ENCODE measurements around the gene MACROD1. TPM values are rescaled to one million over a fixed set of nuclear protein-coding genes. Genes with fewer than 3 reads are reported as not detected.

Gene MACROD1
- total RNA-seq, 2 donors from 2014 or later = 3.9 to 7.5 TPM

GRCh38 chr11:64003807-64004589, 161.9 kb downstream of the MACROD1 start:
- ATAC-seq = no peak
- H3K9me3 ChIP-seq (ENCODE audit: control insufficient read depth, low read length, poor library complexity, severe bottlenecking) = no peaks in the 10 kb centered on the region
- Mint-ChIP-seq H3K27me3 (peaks cover 30% of the 10 kb centered on the region), H3K4me1 (peaks cover 16% of the 10 kb centered on the region), H3K27ac (no peak overlapping the region), H3K4me3 (no peak overlapping the region), H3K36me3 (ENCODE audit: low read depth) (peaks cover 3% of the 10 kb centered on the region)
- DNase-seq = no peak

- Mint-ChIP-seq H3K36me3 (ENCODE audit: low read depth) (peaks cover 5% of the 10 kb centered on the region), H3K4me1 (peaks cover 9% of the 10 kb centered on the region), H3K4me3 (peak overlapping the region; percentile 64), H3K27ac (peak overlapping the region; percentile 37), H3K27me3 (peaks cover 8% of the 10 kb centered on the region)
- H3K9me3 ChIP-seq (ENCODE audit: control insufficient read depth, low read length, poor library complexity, severe bottlenecking) = no peaks in the 10 kb centered on the region
- ATAC-seq (no peak), DNase-seq (no peak)
These were observed 164.2 kb downstream of the MACROD1 start for GRCh38 chr11:64001484-64002420.

DNA sequence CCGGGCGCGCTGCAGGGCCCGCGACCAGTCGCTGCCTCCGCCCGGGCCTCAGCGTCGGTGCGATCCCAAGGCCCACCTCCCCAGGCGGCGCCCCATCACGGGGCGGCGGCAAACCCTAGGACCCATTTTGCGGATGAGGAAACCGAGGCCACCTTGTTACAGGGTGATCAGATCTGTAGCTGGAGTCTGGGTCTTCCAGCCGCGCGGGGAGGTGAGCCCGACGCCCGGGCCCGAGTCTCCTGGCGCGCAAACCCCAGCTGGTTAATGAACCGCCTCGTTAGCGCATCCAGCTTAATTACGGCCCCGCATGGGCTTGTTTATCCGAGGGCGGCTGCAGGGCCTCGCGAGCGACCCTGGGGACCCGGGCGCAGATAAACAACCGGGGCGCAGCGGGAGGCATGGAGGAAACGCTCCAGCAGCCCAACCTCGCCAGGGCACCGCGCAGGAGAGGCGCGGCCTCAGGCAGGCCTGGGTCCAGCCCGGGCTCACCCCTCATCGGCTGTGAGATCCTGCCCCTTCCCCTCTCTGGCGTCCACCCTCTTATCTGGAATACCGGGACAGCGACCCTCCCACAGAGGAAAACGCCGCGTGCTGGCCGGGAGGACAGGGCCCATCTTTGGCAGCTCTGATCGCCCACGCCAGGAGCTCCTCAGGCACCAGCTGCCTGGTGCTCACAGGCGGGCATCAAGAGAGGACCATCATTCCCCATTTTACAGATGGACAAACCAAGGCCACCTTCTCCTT, 165.0 kb downstream of the MACROD1 start:
- Mint-ChIP-seq H3K36me3 (ENCODE audit: low read depth) (peaks cover 5% of the 10 kb centered on the region), H3K4me3 (peak overlapping the region; percentile 82), H3K27me3 (no peaks in the 10 kb centered on the region), H3K27ac (peak overlapping the region; percentile 37), H3K4me1 (peaks cover 9% of the 10 kb centered on the region)
- H3K9me3 ChIP-seq (ENCODE audit: control insufficient read depth, low read length, poor library complexity, severe bottlenecking) = no peaks in the 10 kb centered on the region
- DNase-seq (no peak), ATAC-seq (no peak)

GRCh38 chr11:64000026-64000739, 165.7 kb downstream of the MACROD1 start:
- peaks cover 9% of the 10 kb centered on the region for H3K4me1 Mint-ChIP-seq
- no peaks in the 10 kb centered on the region for H3K27me3 Mint-ChIP-seq
- peak overlapping the region; percentile 82 for H3K4me3 Mint-ChIP-seq
- ATAC-seq (peak; percentile 82), DNase-seq (peak; percentile 70 to 78 (median 72))
- no peak overlapping the region for H3K27ac Mint-ChIP-seq
- peaks cover 5% of the 10 kb centered on the region for H3K36me3 Mint-ChIP-seq (ENCODE audit: low read depth)
- H3K9me3 ChIP-seq (ENCODE audit: control insufficient read depth, low read length, poor library complexity, severe bottlenecking) = no peaks in the 10 kb centered on the region

DNA sequence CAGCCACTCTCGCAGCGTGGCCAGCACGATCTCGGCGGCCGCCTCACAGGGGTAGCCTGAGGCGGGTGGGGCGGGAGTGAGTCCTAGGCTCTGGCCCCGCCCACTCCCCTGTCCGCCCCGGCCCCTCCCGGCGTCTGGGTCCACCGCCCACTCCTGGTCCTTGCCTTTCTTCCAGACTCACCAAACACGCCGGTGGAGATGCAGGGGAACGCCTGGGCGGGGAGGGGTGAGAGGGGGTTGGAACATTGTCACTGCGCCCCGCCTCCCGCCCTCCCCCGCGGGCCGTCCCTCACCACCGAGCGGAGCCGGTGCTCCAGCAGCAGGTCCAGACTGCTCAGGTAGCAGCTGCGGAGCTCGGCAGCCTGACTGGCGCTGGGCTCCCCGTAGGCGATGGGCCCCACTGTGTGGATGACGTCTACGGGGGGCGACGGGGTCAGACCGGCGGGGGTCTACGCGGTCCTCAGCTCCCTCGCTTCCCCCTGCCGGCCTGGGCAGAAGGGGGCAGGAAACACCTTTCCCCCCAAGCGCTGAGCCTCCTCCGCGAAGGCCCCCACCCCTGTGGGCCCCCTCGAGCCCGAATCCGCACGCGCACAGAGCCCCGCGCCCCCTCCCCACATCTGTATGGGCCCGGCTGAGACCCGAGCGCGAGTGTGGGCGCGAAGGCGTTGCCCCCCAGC, 166.4 kb downstream of the MACROD1 start:
- H3K4me3 Mint-ChIP-seq = peak overlapping the region; percentile 82
- H3K27ac Mint-ChIP-seq = no peak overlapping the region
- H3K4me1 Mint-ChIP-seq = peaks cover 12% of the 10 kb centered on the region
- H3K9me3 ChIP-seq (ENCODE audit: control insufficient read depth, low read length, poor library complexity, severe bottlenecking) = no peaks in the 10 kb centered on the region
- peaks cover 5% of the 10 kb centered on the region for H3K36me3 Mint-ChIP-seq (ENCODE audit: low read depth)
- peak; percentile 55 to 61 (median 57) for DNase-seq
- H3K27me3 Mint-ChIP-seq = no peaks in the 10 kb centered on the region
- ATAC-seq = peak; percentile 73

GRCh38 chr11:63998558-63999348, 167.2 kb downstream of the MACROD1 start:
- Mint-ChIP-seq H3K27me3 (no peaks in the 10 kb centered on the region), H3K4me1 (peaks cover 12% of the 10 kb centered on the region), H3K27ac (no peak overlapping the region), H3K36me3 (ENCODE audit: low read depth) (peaks cover 5% of the 10 kb centered on the region), H3K4me3 (peak overlapping the region; percentile 82)
- H3K9me3 ChIP-seq (ENCODE audit: control insufficient read depth, low read length, poor library complexity, severe bottlenecking) = no peaks in the 10 kb centered on the region
- DNase-seq (no peak), ATAC-seq (peak; percentile 19)

DNA sequence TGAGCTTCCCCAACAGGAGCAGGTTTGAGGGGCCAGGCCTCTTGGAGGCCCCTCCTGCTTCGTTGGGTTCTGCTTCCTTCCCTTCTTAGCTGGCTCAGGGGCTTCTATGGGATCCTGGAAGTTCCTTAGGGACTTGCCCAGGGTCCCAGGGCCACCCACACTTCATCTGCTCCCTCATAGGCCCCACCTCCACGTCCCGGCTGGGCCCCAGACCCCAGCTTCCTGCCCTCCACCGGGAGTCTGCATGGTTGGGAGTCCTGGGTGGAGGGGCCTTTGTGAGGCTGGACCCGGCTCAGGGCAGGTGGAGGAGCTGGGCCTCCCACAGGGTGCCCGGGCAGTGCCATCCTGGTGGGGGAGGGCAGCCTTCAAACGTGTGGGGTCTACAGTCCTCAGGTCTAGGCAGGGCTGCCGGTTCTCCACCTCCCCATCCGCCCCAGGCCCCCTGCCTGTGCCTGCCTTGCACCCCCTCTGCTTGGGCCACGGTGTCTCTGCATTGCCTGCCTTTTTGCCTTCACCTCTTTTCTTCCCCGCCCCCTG, 168.0 kb downstream of the MACROD1 start:
- Mint-ChIP-seq H3K4me1 (peaks cover 16% of the 10 kb centered on the region), H3K27me3 (no peaks in the 10 kb centered on the region), H3K36me3 (ENCODE audit: low read depth) (peaks cover 8% of the 10 kb centered on the region), H3K27ac (no peak overlapping the region), H3K4me3 (peak overlapping the region; percentile 52)
- ATAC-seq (no peak), DNase-seq (no peak)
- H3K9me3 ChIP-seq (ENCODE audit: control insufficient read depth, low read length, poor library complexity, severe bottlenecking) = no peaks in the 10 kb centered on the region

DNA sequence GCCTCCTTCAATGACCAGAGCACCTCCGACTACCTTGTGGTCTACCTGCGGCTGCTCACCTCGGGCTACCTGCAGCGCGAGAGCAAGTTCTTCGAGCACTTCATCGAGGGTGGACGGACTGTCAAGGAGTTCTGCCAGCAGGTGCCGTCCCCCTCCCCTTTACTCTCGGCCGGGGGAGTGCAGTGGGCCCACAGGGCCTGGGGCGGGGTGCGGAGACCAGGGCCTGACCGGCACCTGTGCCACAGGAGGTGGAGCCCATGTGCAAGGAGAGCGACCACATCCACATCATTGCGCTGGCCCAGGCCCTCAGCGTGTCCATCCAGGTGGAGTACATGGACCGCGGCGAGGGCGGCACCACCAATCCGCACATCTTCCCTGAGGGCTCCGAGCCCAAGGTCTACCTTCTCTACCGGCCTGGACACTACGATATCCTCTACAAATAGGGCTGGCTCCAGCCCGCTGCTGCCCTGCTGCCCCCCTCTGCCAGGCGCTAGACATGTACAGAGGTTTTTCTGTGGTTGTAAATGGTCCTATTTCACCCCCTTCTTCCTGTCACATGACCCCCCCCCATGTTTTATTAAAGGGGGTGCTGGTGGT, 168.7 kb downstream of the MACROD1 start:
- H3K4me1 Mint-ChIP-seq = peaks cover 17% of the 10 kb centered on the region
- no peaks in the 10 kb centered on the region for H3K27me3 Mint-ChIP-seq
- no peak for DNase-seq
- no peak overlapping the region for H3K27ac Mint-ChIP-seq
- peaks cover 8% of the 10 kb centered on the region for H3K36me3 Mint-ChIP-seq (ENCODE audit: low read depth)
- no peaks in the 10 kb centered on the region for H3K9me3 ChIP-seq (ENCODE audit: control insufficient read depth, low read length, poor library complexity, severe bottlenecking)
- H3K4me3 Mint-ChIP-seq = peak overlapping the region; percentile 52
- ATAC-seq = no peak

- H3K4me3 Mint-ChIP-seq = no peak overlapping the region
- H3K9me3 ChIP-seq (ENCODE audit: control insufficient read depth, low read length, poor library complexity, severe bottlenecking) = no peaks in the 10 kb centered on the region
- H3K36me3 Mint-ChIP-seq (ENCODE audit: low read depth) = peaks cover 8% of the 10 kb centered on the region
- no peak for ATAC-seq
- H3K27ac Mint-ChIP-seq = no peak overlapping the region
- no peak for DNase-seq
- H3K4me1 Mint-ChIP-seq = peaks cover 18% of the 10 kb centered on the region
- no peaks in the 10 kb centered on the region for H3K27me3 Mint-ChIP-seq
These were observed 169.4 kb downstream of the MACROD1 start for GRCh38 chr11:63996512-63996911.

- H3K9me3 ChIP-seq (ENCODE audit: control insufficient read depth, low read length, poor library complexity, severe bottlenecking) = no peaks in the 10 kb centered on the region
- no peak for ATAC-seq
- no peak for DNase-seq
- H3K27ac Mint-ChIP-seq = no peak overlapping the region
- H3K4me1 Mint-ChIP-seq = peaks cover 21% of the 10 kb centered on the region
- no peak overlapping the region for H3K4me3 Mint-ChIP-seq
- H3K36me3 Mint-ChIP-seq (ENCODE audit: low read depth) = peaks cover 8% of the 10 kb centered on the region
- no peaks in the 10 kb centered on the region for H3K27me3 Mint-ChIP-seq
These were observed 171.9 kb downstream of the MACROD1 start for GRCh38 chr11:63993993-63994392.

GRCh38 chr11:63993100-63993499, 172.8 kb downstream of the MACROD1 start:
- Mint-ChIP-seq H3K27ac (peak overlapping the region; percentile 83), H3K27me3 (no peaks in the 10 kb centered on the region), H3K4me3 (peak overlapping the region; percentile 66), H3K4me1 (peaks cover 24% of the 10 kb centered on the region), H3K36me3 (ENCODE audit: low read depth) (peaks cover 8% of the 10 kb centered on the region)
- DNase-seq = no peak
- no peaks in the 10 kb centered on the region for H3K9me3 ChIP-seq (ENCODE audit: control insufficient read depth, low read length, poor library complexity, severe bottlenecking)
- no peak for ATAC-seq
